ENCODE data around the gene UNC5A. TPM values are rescaled to one million over a fixed set of nuclear protein-coding genes. Genes with fewer than 3 reads are reported as not detected.
A peak's percentile ranks its signal among the peaks of the same experiment; 100 is the strongest.

UNC5A gene
- total RNA-seq, 6 experiments from 2014 or later = not detected

- no peaks in the 10 kb centered on the region for H3K9me3 Mint-ChIP-seq
These were observed 35.0 kb downstream of the UNC5A start for GRCh38 chr5:176845392-176845713.

GRCh38 chr5:176846335-176847140 is 36.2 kb downstream of the UNC5A start:
- Mint-ChIP-seq H3K27me3 (ENCODE audit: insufficient read depth) (peaks cover 28% of the 10 kb centered on the region), H3K27ac (no peak overlapping the region), H3K4me1 (ENCODE audit: low read depth) (peaks cover 8% of the 10 kb centered on the region), H3K36me3 (ENCODE audit: low read depth) (no peaks in the 10 kb centered on the region), H3K9me3 (no peaks in the 10 kb centered on the region), H3K4me3 (no peak overlapping the region)
- TF ChIP-seq CTCF (IDR thresholded peaks at IDR 0.05) = no peak
- DNase-seq = no peak

More at GRCh38 chr5:176845392-176845713, 35.0 kb downstream of the UNC5A start:
- Mint-ChIP-seq H3K4me3 (peak overlapping the region; percentile 64; the same call in 1 of the 2 replicates), H3K27ac (no peak overlapping the region), H3K36me3 (ENCODE audit: low read depth) (no peaks in the 10 kb centered on the region), H3K27me3 (ENCODE audit: insufficient read depth) (peaks cover 39% of the 10 kb centered on the region), H3K4me1 (ENCODE audit: low read depth) (peaks cover 8% of the 10 kb centered on the region)
- no peak for DNase-seq
- TF ChIP-seq CTCF (IDR thresholded peaks at IDR 0.05) = no peak

- TF ChIP-seq CTCF (IDR thresholded peaks at IDR 0.05) = no peak
- Mint-ChIP-seq H3K9me3 (no peaks in the 10 kb centered on the region), H3K4me3 (no peak overlapping the region), H3K4me1 (ENCODE audit: low read depth) (peaks cover 8% of the 10 kb centered on the region), H3K27me3 (ENCODE audit: insufficient read depth) (peaks cover 27% of the 10 kb centered on the region), H3K27ac (no peak overlapping the region), H3K36me3 (ENCODE audit: low read depth) (no peaks in the 10 kb centered on the region)
- no peak for DNase-seq
These were observed 36.8 kb downstream of the UNC5A start for GRCh38 chr5:176847148-176847547.

- Mint-ChIP-seq H3K4me1 (ENCODE audit: low read depth) (peaks cover 8% of the 10 kb centered on the region), H3K27me3 (ENCODE audit: insufficient read depth) (peaks cover 27% of the 10 kb centered on the region), H3K9me3 (no peaks in the 10 kb centered on the region), H3K27ac (no peak overlapping the region), H3K36me3 (ENCODE audit: low read depth) (no peaks in the 10 kb centered on the region), H3K4me3 (no peak overlapping the region)
- DNase-seq = no peak
- no peak for TF ChIP-seq CTCF (IDR thresholded peaks at IDR 0.05)
These were observed 37.4 kb downstream of the UNC5A start for GRCh38 chr5:176847726-176848290.

GRCh38 chr5:176848651-176849050 is 38.3 kb downstream of the UNC5A start:
- DNase-seq = no peak
- H3K4me3 Mint-ChIP-seq = no peak overlapping the region
- H3K9me3 Mint-ChIP-seq = no peaks in the 10 kb centered on the region
- H3K27me3 Mint-ChIP-seq (ENCODE audit: insufficient read depth) = peaks cover 29% of the 10 kb centered on the region
- no peak for TF ChIP-seq CTCF (IDR thresholded peaks at IDR 0.05)
- H3K27ac Mint-ChIP-seq = no peak overlapping the region
- H3K36me3 Mint-ChIP-seq (ENCODE audit: low read depth) = no peaks in the 10 kb centered on the region
- peaks cover 8% of the 10 kb centered on the region for H3K4me1 Mint-ChIP-seq (ENCODE audit: low read depth)

Data from HFFc6 (cell line).